Tibial nerve (tissue), 4 donors: ENCODE data around the gene FAM234A. TPM values are rescaled to one million over a fixed set of nuclear protein-coding genes. Genes with fewer than 3 reads are reported as not detected.

Experiments used
- DNase-seq, 2 donors: peaks; one replicate each; pipeline ENCODE4 v3.0.0-alpha.2; 2019; ENCODE audit warnings: low spot score in 2 of 2
- H3K27ac ChIP-seq, 4 donors: fragments of 200-600 bp; sonication (generic) in 3 of 4; one replicate each; pipeline ENCODE4 v1.5.1; 2017 to 2019; ENCODE audit warnings: mild to moderate bottlenecking in 1 of 4
- H3K27me3 ChIP-seq, 2 donors: fragments of 200-600 bp; sonication (generic) in 1 of 2; one replicate each; pipeline versions ENCODE4 v1.5.1 to v1.6.0; 2017 to 2019
- H3K36me3 ChIP-seq, 3 donors: fragments of 200-600 bp; sonication (generic); one replicate each; pipeline ENCODE4 v1.5.1; 2018 to 2019
- H3K4me1 ChIP-seq, 4 donors: fragments of 200-600 bp; sonication (generic) in 3 of 4; one replicate each; pipeline ENCODE4 v1.5.1; 2017 to 2019
- H3K4me3 ChIP-seq, 4 donors: fragments of 200-600 bp; sonication (generic) in 3 of 4; one replicate each; pipeline ENCODE4 v1.5.1; 2017 to 2019; ENCODE audit warnings: mild to moderate bottlenecking in 1 of 4, moderate library complexity in 1 of 4
- H3K9me3 ChIP-seq, 4 donors: fragments of 200-600 bp; sonication (generic) in 3 of 4; one replicate each; pipeline ENCODE4 v1.5.1; 2017 to 2019
- CTCF ChIP-seq, 5 experiments: fragments of 200-600 bp in 3 of 5; fragments of 450-650 bp in 2 of 5; sonication (generic) in 3 of 5; IDR thresholded peaks; one replicate each; pipeline ENCODE4 v1.5.1; 2016 to 2019; ENCODE audit warnings: antibody characterized with exemption in 5 of 5, mild to moderate bottlenecking in 3 of 5, moderate library complexity in 2 of 5
- EP300 ChIP-seq, 2 donors: sonication (generic); formaldehyde crosslinking; IDR thresholded peaks; one replicate each; pipeline ENCODE4 v1.6.1; 2017; ENCODE audit warnings: antibody characterized with exemption in 2 of 2, mild to moderate bottlenecking in 1 of 2
- POLR2A ChIP-seq, 2 donors: fragments of 450-650 bp; IDR thresholded peaks; one replicate each; pipeline ENCODE4 v1.6.1; 2017; ENCODE audit warnings: antibody characterized with exemption in 2 of 2, mild to moderate bottlenecking in 2 of 2, moderate library complexity in 2 of 2
- WGBS, 2 donors: methylation state at CpG; one replicate each; pipeline ENCODE4 v1.1.5; 2018; 5-methylcytosine and 5-hydroxymethylcytosine counted together
- total RNA-seq, 4 donors: library from RNA; depleted of rRNA; stranded (reverse); fragments of >200 nt; gene quantifications; one replicate each; pipeline ENCODE4 v1.1.0, GENCODE V29; 2016

Gene FAM234A
- 100 to 1,000 TPM in 2 of 4 donors, 10 to 100 TPM in 2; 73.5 to 192 (median 99.0) TPM for total RNA-seq

GRCh38 chr16:234468-235305, at the start of gene FAM234A:
TSS of gene FAM234A (plus strand) at chr16:234821. CDS start at chr16:254414, 19,593 bp downstream.
- WGBS, 2 donors = 0% methylated on average over 58 to 62 of the region's 85 CpGs
- peak within 1 kb of the TSS; percentile 76 to 100 (median 99) for H3K27ac ChIP-seq

GRCh38 chr16:185213-185612, 49.4 kb upstream of the FAM234A start:
- H3K4me1 ChIP-seq = peaks cover 0 to 15% (median 12%) of the 10 kb centered on the region in 4 donors
- TF ChIP-seq EP300 (IDR thresholded peaks at IDR 0.05) (no peak), POLR2A (IDR thresholded peaks at IDR 0.05) (no peak), CTCF (IDR thresholded peaks at IDR 0.05) (no peak)
- WGBS, 2 donors = 80 to 81% methylated on average over 13 of the region's 13 CpGs
- no peaks in the 10 kb centered on the region for H3K9me3 ChIP-seq
- H3K27ac ChIP-seq = no peak overlapping the region
- peaks cover 0 to 10% of the 10 kb centered on the region in 2 donors for H3K27me3 ChIP-seq
- no peak for DNase-seq
- H3K4me3 ChIP-seq = no peak overlapping the region
- H3K36me3 ChIP-seq = peaks cover 2 to 48% (median 9%) of the 10 kb centered on the region in 3 donors

More at GRCh38 chr16:234468-235305, at the start of gene FAM234A:
- peak; percentile 92 to 93 for DNase-seq
- peak; percentile 96 to 99 for TF ChIP-seq POLR2A (IDR thresholded peaks at IDR 0.05)
- peak; percentile 30 to 72 (median 42) for TF ChIP-seq CTCF (IDR thresholded peaks at IDR 0.05)
- peak; percentile 79 to 88 for TF ChIP-seq EP300 (IDR thresholded peaks at IDR 0.05)
- Histone ChIP-seq H3K36me3 (no peaks in the 10 kb centered on the region), H3K4me3 (peak within 1 kb of the TSS; percentile 56 to 99 (median 92)), H3K9me3 (no peaks in the 10 kb centered on the region), H3K27me3 (no peaks in the 10 kb centered on the region), H3K4me1 (peaks cover 0 to 23% (median 8%) of the 10 kb centered on the region in 4 donors)

GRCh38 chr16:185691-186090, 48.9 kb upstream of the FAM234A start:
- no peaks in the 10 kb centered on the region for H3K9me3 ChIP-seq
- H3K27me3 ChIP-seq = peaks cover 0 to 6% of the 10 kb centered on the region in 2 donors
- TF ChIP-seq CTCF (IDR thresholded peaks at IDR 0.05) (no peak), EP300 (IDR thresholded peaks at IDR 0.05) (no peak), POLR2A (IDR thresholded peaks at IDR 0.05) (no peak)
- DNase-seq = no peak
- H3K27ac ChIP-seq = no peak overlapping the region
- peaks cover 0 to 10% (median 8%) of the 10 kb centered on the region in 4 donors for H3K4me1 ChIP-seq
- peaks cover 2 to 52% (median 9%) of the 10 kb centered on the region in 3 donors for H3K36me3 ChIP-seq
- WGBS, 2 donors = 77 to 85% methylated on average over 6 to 9 of the region's 11 CpGs
- H3K4me3 ChIP-seq = no peak overlapping the region

- WGBS, 2 donors = 93 to 94% methylated on average over 8 of the region's 8 CpGs
- TF ChIP-seq POLR2A (IDR thresholded peaks at IDR 0.05) = no peak
- no peak for TF ChIP-seq CTCF (IDR thresholded peaks at IDR 0.05)
- TF ChIP-seq EP300 (IDR thresholded peaks at IDR 0.05) = no peak
- Histone ChIP-seq H3K36me3 (peaks cover 5 to 69% (median 15%) of the 10 kb centered on the region in 3 donors), H3K27me3 (no peaks in the 10 kb centered on the region), H3K4me1 (no peaks in the 10 kb centered on the region), H3K9me3 (no peaks in the 10 kb centered on the region), H3K4me3 (no peak overlapping the region), H3K27ac (no peak overlapping the region)
- no peak for DNase-seq
Observed at GRCh38 chr16:187330-187729, 47.3 kb upstream of the FAM234A start.

GRCh38 chr16:188674-189073, 45.9 kb upstream of the FAM234A start:
- DNase-seq = no peak
- Histone ChIP-seq H3K4me1 (no peaks in the 10 kb centered on the region), H3K36me3 (peaks cover 5 to 82% (median 24%) of the 10 kb centered on the region in 3 donors), H3K9me3 (no peaks in the 10 kb centered on the region), H3K27ac (no peak overlapping the region), H3K27me3 (no peaks in the 10 kb centered on the region), H3K4me3 (no peak overlapping the region)
- 73 to 81% methylated on average over 8 of the region's 8 CpGs for WGBS, 2 donors
- TF ChIP-seq EP300 (IDR thresholded peaks at IDR 0.05) (no peak), CTCF (IDR thresholded peaks at IDR 0.05) (no peak), POLR2A (IDR thresholded peaks at IDR 0.05) (no peak)
